Activated T-cell treated with anti-CD3 and anti-CD28 coated beads for 48 hours (primary cell): ENCODE results near the gene ASCL1.

Experiments
- DNase-seq: peaks from one replicate; pipeline ENCODE4 v3.0.0-alpha.2; 2020; ENCODE audit warnings: low read depth

Gene ASCL1

GRCh38 chr12:102951841-102952240 lies 5.6 kb upstream of the ASCL1 start:
- DNase-seq, result no peak

DNA sequence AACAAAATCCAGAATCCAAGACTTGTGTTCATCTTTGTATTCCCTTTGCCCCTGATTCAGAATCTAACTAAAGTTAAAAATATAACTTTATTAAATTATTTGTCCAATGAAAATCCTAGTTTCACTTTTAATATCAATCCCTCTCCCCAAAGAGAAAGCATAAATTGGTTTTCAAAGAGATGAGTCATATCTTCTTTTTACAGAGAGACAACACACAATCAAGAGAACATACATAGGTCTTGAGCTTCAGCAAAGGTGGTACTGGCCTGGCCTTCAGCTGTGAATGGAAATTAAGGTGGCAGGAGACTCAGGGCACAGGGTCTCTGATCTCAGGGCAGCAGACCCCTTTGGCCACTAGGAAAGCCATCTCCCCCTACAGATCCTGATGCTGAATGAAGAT lies 4.3 kb upstream of the ASCL1 start:
- no peak for DNase-seq

- no peak for DNase-seq
These were observed 3.3 kb upstream of the ASCL1 start for GRCh38 chr12:102954134-102954533.

DNA sequence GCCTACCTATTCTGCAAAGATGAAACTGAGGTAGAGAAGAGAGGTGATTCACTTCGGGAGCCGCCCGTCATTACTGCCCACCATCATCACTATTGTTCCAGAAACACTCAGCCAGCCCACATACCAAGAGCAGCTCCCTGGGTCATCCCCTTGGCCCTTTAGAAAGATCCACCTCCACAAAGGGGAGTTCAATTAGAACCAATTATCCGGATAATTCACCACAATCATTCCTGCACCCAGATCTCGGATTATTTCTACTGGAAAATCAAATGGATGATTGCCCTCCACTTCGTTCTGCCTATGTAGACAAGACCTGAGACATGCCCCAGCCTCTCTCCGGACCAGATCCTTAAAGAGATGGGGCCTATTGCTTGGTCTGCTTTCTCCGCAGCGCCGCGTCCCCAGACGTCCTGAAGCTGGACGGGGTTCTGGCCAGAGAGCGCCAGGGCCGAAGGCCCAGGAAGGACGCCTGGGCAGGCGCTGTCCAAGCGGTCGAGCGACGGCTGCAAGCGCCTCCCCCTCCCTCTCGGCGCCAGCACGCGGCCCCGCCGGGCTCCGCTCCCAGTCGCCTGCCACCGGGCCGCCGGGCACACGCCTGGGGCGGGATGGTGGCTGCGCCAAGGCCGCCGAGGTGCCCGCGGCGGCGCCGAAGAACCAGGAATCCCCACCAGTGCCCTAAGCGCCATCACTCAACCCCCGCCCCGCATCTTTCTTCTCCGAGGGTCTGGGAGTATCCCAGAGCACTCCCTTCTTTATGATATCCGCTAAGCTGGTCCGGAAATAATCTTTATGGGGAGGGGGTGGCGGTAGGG lies 1.3 kb upstream of the ASCL1 start:
- DNase-seq, result no peak

- DNase-seq, result no peak
These were observed 641 bp upstream of the ASCL1 start for GRCh38 chr12:102956738-102957327.

- DNase-seq, result peak; percentile 27
These were observed 777 bp downstream of the ASCL1 start for GRCh38 chr12:102958073-102958829.

DNA sequence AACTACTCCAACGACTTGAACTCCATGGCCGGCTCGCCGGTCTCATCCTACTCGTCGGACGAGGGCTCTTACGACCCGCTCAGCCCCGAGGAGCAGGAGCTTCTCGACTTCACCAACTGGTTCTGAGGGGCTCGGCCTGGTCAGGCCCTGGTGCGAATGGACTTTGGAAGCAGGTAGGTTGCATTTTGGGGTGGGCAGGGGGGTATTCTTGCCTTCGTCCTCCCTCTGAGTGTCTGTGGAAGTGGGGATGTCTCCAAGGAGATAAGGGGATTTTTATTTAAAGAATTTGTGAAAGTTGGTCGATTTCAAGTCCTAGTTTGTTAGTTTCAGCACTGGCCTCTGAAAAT lies 1.3 kb downstream of the ASCL1 start:
- no peak for DNase-seq

DNA sequence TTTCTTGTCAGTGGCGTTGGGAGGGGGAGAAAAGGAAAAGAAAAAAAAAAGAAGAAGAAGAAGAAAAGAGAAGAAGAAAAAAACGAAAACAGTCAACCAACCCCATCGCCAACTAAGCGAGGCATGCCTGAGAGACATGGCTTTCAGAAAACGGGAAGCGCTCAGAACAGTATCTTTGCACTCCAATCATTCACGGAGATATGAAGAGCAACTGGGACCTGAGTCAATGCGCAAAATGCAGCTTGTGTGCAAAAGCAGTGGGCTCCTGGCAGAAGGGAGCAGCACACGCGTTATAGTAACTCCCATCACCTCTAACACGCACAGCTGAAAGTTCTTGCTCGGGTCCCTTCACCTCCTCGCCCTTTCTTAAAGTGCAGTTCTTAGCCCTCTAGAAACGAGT lies 1.9 kb downstream of the ASCL1 start:
- DNase-seq, result no peak

DNA sequence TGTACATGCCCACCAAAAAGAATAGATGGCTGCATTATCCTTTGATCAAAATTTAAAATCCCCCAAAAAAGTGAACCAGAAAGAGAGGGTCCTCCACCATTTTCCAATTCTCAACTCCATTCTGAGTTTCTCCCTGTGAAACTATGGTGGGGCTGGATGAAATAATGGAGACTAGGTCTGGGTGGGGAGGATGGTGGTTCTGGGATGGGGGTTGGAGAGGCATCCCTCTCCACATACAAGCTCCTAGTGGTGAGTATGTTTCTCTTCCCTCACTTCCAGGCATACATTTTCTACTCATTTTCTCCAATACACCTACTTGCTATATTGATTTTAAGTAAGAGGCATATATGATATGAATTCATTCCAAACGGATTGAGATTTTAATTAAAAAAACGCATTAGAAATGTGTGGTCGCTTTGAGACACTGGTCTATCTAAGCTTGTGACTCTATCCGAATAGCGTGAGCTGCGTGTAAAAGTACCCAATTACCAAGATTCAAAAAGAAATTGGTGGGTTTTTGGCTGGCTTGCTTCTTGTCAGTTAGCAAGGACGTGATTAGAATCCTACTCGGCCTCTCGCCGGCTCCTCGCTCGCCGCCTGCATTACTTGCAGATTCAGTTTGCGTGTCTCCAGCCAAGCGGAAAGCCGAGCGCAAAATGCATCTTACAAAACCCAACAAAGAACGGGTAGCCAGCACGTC lies 3.4 kb downstream of the ASCL1 start:
- DNase-seq, result no peak

- DNase-seq, result no peak
These were observed 4.0 kb downstream of the ASCL1 start for GRCh38 chr12:102961466-102961855.

DNA sequence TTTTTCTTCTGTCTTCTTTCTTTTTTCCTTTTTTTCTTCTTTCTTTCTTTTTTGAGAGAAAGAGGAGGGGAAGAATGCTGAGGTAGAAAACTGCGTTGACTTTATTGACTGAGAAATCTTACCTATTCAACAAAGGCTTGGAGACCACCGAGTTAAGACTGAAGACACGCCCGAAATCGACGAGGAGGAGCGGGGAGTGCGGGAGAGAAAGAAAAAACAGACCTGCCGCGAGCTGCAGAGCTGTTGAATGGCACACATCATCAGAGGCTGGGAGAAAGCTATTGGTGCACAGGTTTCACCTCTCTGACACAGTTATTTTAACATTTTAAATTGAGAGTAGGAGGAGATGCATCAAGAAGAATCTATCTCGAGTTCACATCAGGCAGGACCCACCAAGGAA lies 5.1 kb downstream of the ASCL1 start:
- no peak for DNase-seq

- no peak for DNase-seq
These were observed 5.5 kb downstream of the ASCL1 start for GRCh38 chr12:102962986-102963385.

DNA sequence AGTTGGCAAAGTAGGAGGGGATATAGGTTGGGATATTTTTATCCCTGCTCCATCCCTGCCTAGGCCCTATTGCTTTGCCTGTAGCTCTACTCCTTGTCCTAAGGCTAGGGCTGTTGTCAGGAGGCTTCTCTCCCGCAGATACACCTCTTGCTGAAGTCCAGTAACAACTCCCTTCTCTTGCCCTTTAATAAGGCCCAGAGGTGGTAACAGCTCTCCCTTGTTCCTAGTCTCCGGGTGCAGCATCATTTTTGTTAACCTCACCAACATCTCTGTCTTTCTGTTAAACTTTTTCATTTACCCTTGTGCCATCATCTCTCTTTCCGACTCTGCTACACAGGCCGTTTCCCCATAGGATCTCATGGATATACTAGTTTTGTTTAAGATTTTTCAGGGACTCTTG lies 6.3 kb downstream of the ASCL1 start:
- no peak for DNase-seq

GRCh38 chr12:102964872-102965271 lies 7.4 kb downstream of the ASCL1 start:
- no peak for DNase-seq

DNA sequence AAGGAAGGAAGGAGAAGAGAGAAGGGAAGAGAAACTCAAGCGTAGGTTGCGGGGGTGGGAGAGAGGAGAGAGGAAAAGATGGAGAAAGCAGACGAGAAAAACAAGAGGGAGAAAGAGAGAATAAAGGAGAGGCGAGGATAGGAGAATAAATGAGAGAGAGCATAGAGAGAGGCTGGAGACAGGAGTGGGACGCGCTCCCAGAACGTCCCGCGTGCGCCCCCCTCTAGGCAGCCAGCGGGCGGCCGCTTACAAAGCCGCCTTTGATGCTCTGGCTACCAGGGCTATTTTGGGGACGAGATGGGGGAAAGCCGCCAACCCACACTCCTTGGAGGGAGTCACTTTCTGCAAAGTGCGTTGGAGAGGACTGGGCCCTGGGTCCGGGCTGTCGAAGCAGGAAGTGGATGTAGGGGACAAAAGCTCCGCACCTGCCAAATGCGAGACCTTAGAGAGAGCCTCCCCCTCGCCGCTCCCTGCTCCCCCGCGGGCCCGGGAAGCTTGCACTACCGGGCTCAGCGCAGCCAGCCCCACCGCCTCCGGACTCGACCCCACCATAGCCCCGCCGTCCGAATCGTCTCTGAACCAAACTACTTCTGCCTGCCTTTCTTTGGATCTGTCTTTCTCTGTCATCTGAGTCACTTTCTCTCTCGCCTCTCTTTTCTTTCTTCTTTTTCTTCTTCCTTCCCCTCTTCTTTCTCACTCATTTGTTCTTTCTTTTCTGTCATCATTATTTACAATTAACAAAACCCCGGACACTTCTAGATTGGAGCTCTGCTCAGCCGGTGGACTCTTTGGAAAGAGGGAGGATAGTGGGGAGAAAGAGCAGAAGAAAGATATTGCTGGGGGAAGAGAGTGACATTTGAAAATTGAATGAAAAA lies 8.0 kb downstream of the ASCL1 start:
- no peak for DNase-seq

- no peak for DNase-seq
These were observed 8.9 kb downstream of the ASCL1 start for GRCh38 chr12:102966200-102966863.

DNA sequence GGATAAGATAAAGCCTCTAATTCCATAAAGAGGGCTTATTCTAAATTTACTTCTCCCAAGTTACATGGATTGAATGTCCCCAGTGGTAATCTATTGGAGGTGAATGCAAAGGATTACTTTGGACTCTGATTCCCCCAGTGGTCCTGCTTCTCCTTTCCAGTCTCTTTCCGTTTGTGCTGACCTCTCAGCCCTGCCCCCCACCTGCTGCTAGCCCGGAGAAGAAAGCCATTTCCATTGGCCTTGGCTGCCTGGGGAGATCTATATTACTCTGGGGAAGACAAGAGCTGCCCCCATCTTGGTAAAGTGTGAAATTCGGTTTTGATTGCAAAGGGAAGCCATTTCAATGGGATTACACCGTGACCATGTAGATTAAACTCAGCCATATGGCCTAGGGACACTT lies 13.3 kb downstream of the ASCL1 start:
- no peak for DNase-seq

DNA sequence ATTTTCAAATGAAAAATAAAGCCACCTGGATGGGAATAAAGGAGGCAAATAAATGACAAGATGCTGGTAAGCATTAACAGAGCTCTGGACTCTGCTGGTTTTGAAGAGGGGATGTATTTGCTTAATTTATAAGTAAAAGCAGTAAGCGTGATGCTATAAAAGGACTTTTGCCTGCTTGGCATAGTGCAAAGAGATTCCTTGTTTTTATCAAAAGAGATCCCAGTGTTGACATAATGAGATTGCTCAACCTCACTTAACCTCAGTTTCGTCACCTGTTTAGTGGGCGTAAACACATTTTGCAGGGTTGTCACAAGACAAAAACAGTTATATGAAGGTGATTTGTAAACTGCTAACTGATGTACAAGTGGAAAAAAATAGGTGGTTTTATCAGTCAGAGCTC lies 13.8 kb downstream of the ASCL1 start:
- no peak for DNase-seq

DNA sequence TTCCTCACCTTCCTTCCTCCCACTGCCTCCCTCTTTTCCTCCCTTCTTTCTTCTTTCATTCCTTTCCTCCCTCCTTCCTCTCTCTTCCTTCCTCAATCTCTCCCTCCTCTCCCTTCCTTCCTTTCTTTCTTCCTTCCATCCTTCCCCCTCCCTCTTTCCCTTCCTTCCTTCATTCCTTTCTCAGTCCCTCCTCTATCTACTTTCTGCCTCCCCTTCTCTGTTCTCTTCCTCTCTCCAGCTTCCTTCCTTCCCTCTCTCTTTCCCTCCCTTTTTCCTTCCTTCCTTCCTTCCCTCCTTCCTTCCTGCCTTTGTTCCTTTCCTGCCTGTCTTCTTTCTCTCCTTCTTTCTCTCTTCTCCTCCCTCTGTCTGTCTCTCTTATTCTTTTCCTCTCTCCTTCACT lies 16.1 kb downstream of the ASCL1 start:
- DNase-seq, result no peak

GRCh38 chr12:102976609-102977280 lies 19.3 kb downstream of the ASCL1 start:
- no peak for DNase-seq
